ENCODE data around the gene GRAMD2A.

GRAMD2A gene

GRCh38 chr15:72182244-72182643 is 15.3 kb downstream of the GRAMD2A start:
- DNase-seq (ENCODE audit: low read depth), result no peak
- in situ Hi-C loops (cut with HindIII; ENCODE audit: low sequenced_read_pairs), result no loop called here
- no peak overlapping the region for H3K4me3 ChIP-seq (ENCODE audit: low read depth, low read length)
- TF ChIP-seq, protein P1, sequence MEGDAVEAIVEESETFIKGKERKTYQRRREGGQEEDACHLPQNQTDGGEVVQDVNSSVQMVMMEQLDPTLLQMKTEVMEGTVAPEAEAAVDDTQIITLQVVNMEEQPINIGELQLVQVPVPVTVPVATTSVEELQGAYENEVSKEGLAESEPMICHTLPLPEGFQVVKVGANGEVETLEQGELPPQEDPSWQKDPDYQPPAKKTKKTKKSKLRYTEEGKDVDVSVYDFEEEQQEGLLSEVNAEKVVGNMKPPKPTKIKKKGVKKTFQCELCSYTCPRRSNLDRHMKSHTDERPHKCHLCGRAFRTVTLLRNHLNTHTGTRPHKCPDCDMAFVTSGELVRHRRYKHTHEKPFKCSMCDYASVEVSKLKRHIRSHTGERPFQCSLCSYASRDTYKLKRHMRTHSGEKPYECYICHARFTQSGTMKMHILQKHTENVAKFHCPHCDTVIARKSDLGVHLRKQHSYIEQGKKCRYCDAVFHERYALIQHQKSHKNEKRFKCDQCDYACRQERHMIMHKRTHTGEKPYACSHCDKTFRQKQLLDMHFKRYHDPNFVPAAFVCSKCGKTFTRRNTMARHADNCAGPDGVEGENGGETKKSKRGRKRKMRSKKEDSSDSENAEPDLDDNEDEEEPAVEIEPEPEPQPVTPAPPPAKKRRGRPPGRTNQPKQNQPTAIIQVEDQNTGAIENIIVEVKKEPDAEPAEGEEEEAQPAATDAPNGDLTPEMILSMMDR (IDR thresholded peaks at IDR 0.05; ENCODE audit: low read depth, low read length, missing control alignments), result no peak

DNA sequence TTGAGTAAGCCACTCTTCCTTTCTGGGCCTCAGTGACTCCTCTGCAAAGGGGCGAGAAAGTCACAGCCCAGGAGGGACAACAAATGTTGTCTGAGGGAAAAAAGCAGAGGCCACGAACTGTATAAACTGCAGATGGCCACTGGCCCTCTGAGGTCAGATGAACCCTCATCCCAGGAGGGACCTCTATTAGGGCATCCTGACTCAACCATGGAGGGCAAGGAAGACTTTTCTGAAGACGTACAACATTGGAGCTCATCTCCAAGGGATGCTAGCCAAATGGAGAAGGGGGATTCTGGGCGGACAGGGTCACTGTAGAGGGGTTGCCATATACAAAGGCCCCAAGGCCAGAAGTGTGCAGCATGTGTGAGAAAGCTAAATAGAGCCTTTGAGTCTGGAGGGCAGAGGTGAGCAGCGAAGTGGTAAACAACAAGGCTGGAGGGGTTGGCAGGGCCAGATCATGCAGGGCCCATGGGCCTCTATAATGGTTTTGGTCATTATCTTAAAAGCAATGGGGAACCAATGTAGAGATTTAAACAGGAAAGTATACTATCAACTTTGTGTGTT is 16.7 kb downstream of the GRAMD2A start:
- in situ Hi-C loops (cut with HindIII; ENCODE audit: low sequenced_read_pairs), result no loop called here
- no peak overlapping the region for H3K4me3 ChIP-seq (ENCODE audit: low read depth, low read length)
- TF ChIP-seq, protein P1 (IDR thresholded peaks at IDR 0.05; ENCODE audit: low read depth, low read length, missing control alignments), result no peak
- DNase-seq (ENCODE audit: low read depth), result no peak

DNA sequence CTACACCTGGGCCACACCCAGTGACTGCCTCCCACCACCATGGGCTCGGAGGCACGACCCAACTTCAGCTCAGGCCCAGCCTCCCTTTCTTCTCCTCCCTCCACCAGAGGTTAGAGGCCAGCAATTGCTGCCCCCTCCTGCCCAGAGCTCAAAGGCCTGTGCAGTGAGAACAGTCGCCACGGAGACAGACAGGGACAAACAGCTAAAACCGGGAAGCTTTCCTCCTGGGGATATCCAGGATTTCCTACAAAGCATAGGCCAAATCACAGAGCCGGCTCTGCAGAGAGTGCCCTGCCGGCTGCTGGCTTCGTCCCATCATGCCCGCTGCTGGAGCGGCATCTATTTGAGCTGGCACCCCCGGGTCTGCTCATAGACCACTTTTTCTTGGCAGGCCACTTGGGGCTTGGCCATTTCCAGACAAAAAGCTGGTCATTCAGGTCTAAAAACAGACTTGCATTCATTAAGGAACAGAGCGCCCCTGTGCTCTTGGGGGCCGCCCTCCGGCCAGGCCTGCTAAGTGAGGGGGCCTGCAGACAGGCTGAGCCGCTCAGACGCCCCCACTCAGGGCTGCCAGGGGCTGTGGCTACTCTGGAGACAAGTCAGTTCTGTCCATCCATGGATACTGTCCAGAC is 17.5 kb downstream of the GRAMD2A start:
- TF ChIP-seq, protein P1 (IDR thresholded peaks at IDR 0.05; ENCODE audit: low read depth, low read length, missing control alignments), result no peak
- DNase-seq (ENCODE audit: low read depth), result no peak
- no peak overlapping the region for H3K4me3 ChIP-seq (ENCODE audit: low read depth, low read length)
- in situ Hi-C loops (cut with HindIII; ENCODE audit: low sequenced_read_pairs), result no loop called here

GRCh38 chr15:72178976-72179585 is 18.5 kb downstream of the GRAMD2A start:
- in situ Hi-C loops (cut with HindIII; ENCODE audit: low sequenced_read_pairs), result no loop called here
- no peak for DNase-seq (ENCODE audit: low read depth)
- TF ChIP-seq, protein P1 (IDR thresholded peaks at IDR 0.05; ENCODE audit: low read depth, low read length, missing control alignments), result no peak
- H3K4me3 ChIP-seq (ENCODE audit: low read depth, low read length), result no peak overlapping the region

- H3K4me3 ChIP-seq (ENCODE audit: low read depth, low read length), result no peak overlapping the region
- no peak for DNase-seq (ENCODE audit: low read depth)
- in situ Hi-C loops (cut with HindIII; ENCODE audit: low sequenced_read_pairs), result no loop called here
- TF ChIP-seq, protein P1 (IDR thresholded peaks at IDR 0.05; ENCODE audit: low read depth, low read length, missing control alignments), result no peak
Measured at GRCh38 chr15:72176743-72177142, 20.8 kb downstream of the GRAMD2A start.

DNA sequence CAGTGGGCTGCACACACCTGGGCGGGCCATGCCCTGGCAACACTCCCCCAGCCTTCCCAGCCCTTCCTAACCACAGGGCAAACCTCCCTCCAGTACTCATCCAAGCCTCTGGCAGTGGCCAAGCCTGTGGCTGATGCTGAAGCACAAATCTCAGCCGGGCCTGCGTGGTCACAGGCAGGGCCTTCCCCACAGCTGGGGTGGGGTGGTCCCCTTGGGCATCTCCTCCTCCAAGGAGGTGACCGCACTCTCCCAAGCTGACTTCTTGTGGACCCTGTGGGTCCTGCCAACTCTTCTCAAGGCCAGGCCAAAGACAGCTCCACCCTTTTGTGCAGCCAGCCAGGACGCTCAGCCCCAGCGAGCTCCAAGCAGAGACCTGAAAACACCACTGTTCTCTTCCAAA is 21.4 kb downstream of the GRAMD2A start:
- no peak for DNase-seq (ENCODE audit: low read depth)
- H3K4me3 ChIP-seq (ENCODE audit: low read depth, low read length), result no peak overlapping the region
- in situ Hi-C loops (cut with HindIII; ENCODE audit: low sequenced_read_pairs), result no loop called here
- TF ChIP-seq, protein P1 (IDR thresholded peaks at IDR 0.05; ENCODE audit: low read depth, low read length, missing control alignments), result no peak
